HepG2 (cell line): ENCODE results near the gene GPHN. TPM values are rescaled to one million over a fixed set of nuclear protein-coding genes. Genes with fewer than 3 reads are reported as not detected.

ENCODE experiments used
- ATAC-seq: fragments of 200-7000 bp; cut with Tn5 transposase; 3 replicates; pipeline ENCODE4 v1.9.1; 2020; ENCODE audit warnings: mild to moderate bottlenecking, moderate library complexity
- BruUV-seq: library from RNA; stranded (reverse); fragments of 400-500 nt; replicated peaks from 2 replicates; lab custom pipeline; 2021; lab: Mats Ljungman, UMichigan
- CTCF ChIA-PET: fragments of 300-600 bp; formaldehyde crosslinking; extraction: SDS; loops from one replicate; lab custom pipeline; 2021; ENCODE audit warnings: low total read pairs, inconsistent platforms, low intra/inter-chr PET ratio; lab: Yijun Ruan, JAX
- POLR2A ChIA-PET: fragments of 350-600 bp; sonication (Branson Sonifier 250); formaldehyde crosslinking; loops from one replicate; lab custom pipeline; 2020; ENCODE audit warnings: antibody characterized with exemption, inconsistent platforms; lab: Yijun Ruan, JAX
- DNase-seq: peaks from one replicate; pipeline ENCODE4 v3.0.0-alpha.2; 2015; ENCODE audit warnings: low spot score
- FAIRE-seq: peaks from 3 replicates; lab custom pipeline; 2011; peaks lifted over from hg19 to GRCh38; lab: Jason Lieb, UNC
- H2AFZ ChIP-seq: one replicate; pipeline ENCODE4 v1.6.1; 2011; ENCODE audit warnings: low read length, inconsistent platforms
- H3K27ac ChIP-seq: fragments of 300-600 bp; 3 replicates; pipeline ENCODE4 v1.8.0; 2011; ENCODE audit warnings: mixed run types, mild to moderate bottlenecking, mixed read lengths, low read length, inconsistent platforms; ENCODE audit not compliant: insufficient read depth; ENCODE audit errors: extremely low read length
- H3K27me3 ChIP-seq, 2 experiments: fragments of 200-600 bp in 1 of 2; 2 replicates in 1 of 2; 3 replicates in 1 of 2; pipeline versions ENCODE4 v1.6.0 to v1.8.0; 2011; ENCODE audit warnings: low read length in 2 of 2, mild to moderate bottlenecking in 2 of 2, moderate library complexity in 2 of 2, inconsistent platforms in 1 of 2; ENCODE audit not compliant: insufficient read depth in 2 of 2, control insufficient read depth in 1 of 2
- H3K36me3 ChIP-seq, 2 experiments: fragments of 200-600 bp in 1 of 2; replicated peaks in 1 of 2; 2 replicates in 1 of 2; 3 replicates in 1 of 2; pipeline versions ENCODE4 v1.5.1 to v1.8.0; 2011; ENCODE audit warnings: low read length in 2 of 2, inconsistent platforms in 1 of 2; ENCODE audit not compliant: insufficient read depth in 2 of 2, control insufficient read depth in 1 of 2
- H3K4me1 ChIP-seq: 2 replicates; pipeline ENCODE4 v1.5.1; 2012; ENCODE audit warnings: low read length, inconsistent platforms; ENCODE audit not compliant: insufficient read depth
- H3K4me2 ChIP-seq: 2 replicates; pipeline ENCODE4 v1.6.0; 2011; ENCODE audit warnings: low read depth, low read length, inconsistent platforms
- H3K4me3 ChIP-seq, 3 experiments: fragments of 200-600 bp in 1 of 3; sonication (generic), shearing (Covaris generic) in 1 of 3; replicated peaks in 1 of 3; 2 replicates each; pipeline ENCODE4 v1.5.1; 2011 to 2016; ENCODE audit warnings: low read length in 3 of 3, inconsistent platforms in 2 of 3, low read depth in 2 of 3, mild to moderate bottlenecking in 2 of 3, control low read depth in 1 of 3, mixed read lengths in 1 of 3; ENCODE audit not compliant: insufficient read depth in 1 of 3
- H3K79me2 ChIP-seq: one replicate; pipeline ENCODE4 v1.6.1; 2011; ENCODE audit warnings: low read length, inconsistent platforms; ENCODE audit not compliant: insufficient read depth
- H3K9ac ChIP-seq: 2 replicates; pipeline ENCODE4 v1.6.0; 2011; ENCODE audit warnings: mild to moderate bottlenecking, low read depth, low read length, inconsistent platforms; ENCODE audit not compliant: insufficient read depth
- H3K9me3 ChIP-seq: 2 replicates; pipeline ENCODE4 v1.5.1; 2012; ENCODE audit warnings: mild to moderate bottlenecking, low read length
- H4K20me1 ChIP-seq: 2 replicates; pipeline ENCODE4 v1.6.0; 2011; ENCODE audit warnings: inconsistent platforms, mild to moderate bottlenecking, low read length, moderate library complexity; ENCODE audit not compliant: insufficient read depth
- ELK4 ChIP-seq: sonication (generic); formaldehyde crosslinking; IDR thresholded peaks from 2 replicates; pipeline ENCODE4 v1.9.0; 2021; ENCODE audit warnings: missing genetic modification reagents, borderline replicate concordance
- EP300 ChIP-seq, 3 experiments: sonication (generic) in 1 of 3; formaldehyde crosslinking in 1 of 3; IDR thresholded peaks; 2 replicates each; pipeline versions ENCODE4 v1.5.1 to v1.6.1; 2011 to 2020; ENCODE audit warnings: low read depth in 2 of 3, low read length in 2 of 3, borderline replicate concordance in 1 of 3, improper control_type of control experiment in 1 of 3, mild to moderate bottlenecking in 1 of 3, missing genetic modification reagents in 1 of 3, moderate library complexity in 1 of 3
- GABPA ChIP-seq, 2 experiments: IDR thresholded peaks; 2 replicates each; pipeline ENCODE4 v1.6.1; 2011 to 2016; ENCODE audit warnings: low read depth in 2 of 2, low read length in 1 of 2, missing biosample characterization in 1 of 2, missing genetic modification characterization in 1 of 2
- ZNF17 ChIP-seq: sonication (generic); formaldehyde crosslinking; IDR thresholded peaks from 2 replicates; pipeline ENCODE4 v1.5.0; 2020; ENCODE audit warnings: mild to moderate bottlenecking, missing genetic modification reagents
- ZNF317 ChIP-seq: sonication (generic); formaldehyde crosslinking; IDR thresholded peaks from 2 replicates; pipeline ENCODE4 v1.5.0; 2020; ENCODE audit warnings: mild to moderate bottlenecking, missing genetic modification reagents
- WGBS: methylation state at CpG from one replicate; pipeline ENCODE4 v1.1.6; 2017; ENCODE audit warnings: low lambda C conversion rate; 5-methylcytosine and 5-hydroxymethylcytosine counted together
- in situ Hi-C: cut with HindIII; loops from 2 replicates; pipeline ENCODE4 v1.10.0; 2017; ENCODE audit warnings: low pct_unique_long_range_greater_than_20kb; ENCODE audit not compliant: extremely low pct_ligation_motif_present
- intact Hi-C: fragments of 100-400 bp; cut with micrococcal nuclease; formaldehyde crosslinking; loops from one replicate; pipeline ENCODE4 v1.10.0; 2022; ENCODE audit not compliant: unreplicated experiment
- polyA plus RNA-seq, 8 experiments: library from polyadenylated mRNA; depleted of rRNA in 3 of 8; stranded (reverse) in 7 of 8; unstranded in 1 of 8; fragments of >200 nt; fragmentation: Illumina TruSeq in 4 of 8; extraction: Trizol in 4 of 8; gene quantifications; 2 replicates each; pipeline versions ENCODE4 v1.2.1 to v1.2.3, GENCODE V29; 2011 to 2016; ENCODE audit warnings: low read depth in 4 of 8, missing spikeins in 1 of 8, mixed read lengths in 1 of 8; ENCODE audit not compliant: insufficient read depth in 1 of 8
- total RNA-seq, 5 experiments: library from RNA; depleted of rRNA; stranded (reverse); fragments of >200 nt; fragmentation: Illumina TruSeq; extraction: Trizol; gene quantifications; 2 replicates each; pipeline ENCODE4 v1.2.3, GENCODE V29; 2016; ENCODE audit warnings: low read depth in 1 of 5

Gene GPHN
- total and polyA plus RNA-seq, 2 of the 13 experiments (the other 11 are each of a cell fraction or from before 2014, with no cell fraction given) = 12.7 to 19.2 TPM

GRCh38 chr14:66955159-66955558 is 447.2 kb downstream of the GPHN start:
- ATAC-seq = no peak
- in situ Hi-C loops (no loop called here), intact Hi-C loops (no loop called here)
- ChIA-PET POLR2A (no interaction called here), CTCF (no interaction called here)
- FAIRE-seq = no peak
- Histone ChIP-seq H3K9ac (no peak overlapping the region), H3K36me3 (no peaks in the 10 kb centered on the region), H3K27me3 (no peaks in the 10 kb centered on the region), H2AFZ (no peak overlapping the region), H3K9me3 (peaks cover 12% of the 10 kb centered on the region), H3K79me2 (no peaks in the 10 kb centered on the region), H4K20me1 (no peaks in the 10 kb centered on the region), H3K4me3 (no peak overlapping the region), H3K4me1 (no peaks in the 10 kb centered on the region), H3K27ac (no peak overlapping the region), H3K4me2 (no peak overlapping the region)
- no TSS peak for BruUV-seq
- TF ChIP-seq EP300 (IDR thresholded peaks at IDR 0.05; ENCODE audit: low read depth in 2 of 2, low read length in 2 of 2) (no peak), EP300 (CRISPR knock-in tag; IDR thresholded peaks at IDR 0.05; ENCODE audit: borderline replicate concordance) (no peak), ELK4 (no peak), GABPA (IDR thresholded peaks at IDR 0.05; ENCODE audit: low read depth, low read length) (no peak), GABPA (CRISPR knock-in tag; IDR thresholded peaks at IDR 0.05; ENCODE audit: low read depth) (no peak)
- 97% methylated on average over 2 of the region's 2 CpGs for WGBS
- DNase-seq = no peak

GRCh38 chr14:66959437-66960050 is 451.6 kb downstream of the GPHN start:
- ATAC-seq (no peak), DNase-seq (no peak), FAIRE-seq (no peak)
- no peak overlapping the region for H3K4me3 ChIP-seq
- H3K4me1 ChIP-seq = no peaks in the 10 kb centered on the region
- TF ChIP-seq ZNF17 (no peak), ZNF317 (CRISPR knock-in tag) (peak; percentile 99)
- 89% methylated on average over 3 of the region's 3 CpGs for WGBS
- H3K79me2 ChIP-seq = no peaks in the 10 kb centered on the region
- no peak overlapping the region for H3K4me2 ChIP-seq
- H2AFZ ChIP-seq = no peak overlapping the region
- ChIA-PET CTCF (no interaction called here), POLR2A (no interaction called here)
- no peaks in the 10 kb centered on the region for H3K27me3 ChIP-seq
- H4K20me1 ChIP-seq = no peaks in the 10 kb centered on the region
- H3K36me3 ChIP-seq = no peaks in the 10 kb centered on the region; a peak in 1 of 5 replicates
- no TSS peak for BruUV-seq
- no peak overlapping the region for H3K27ac ChIP-seq
- no peak overlapping the region for H3K9ac ChIP-seq
- intact Hi-C loops (no loop called here), in situ Hi-C loops (no loop called here)
- H3K9me3 ChIP-seq = peaks cover 12% of the 10 kb centered on the region
